Type B pancreatic cell (in vitro differentiated cells): Measurements from ENCODE around the gene ZNF609. TPM values are rescaled to one million over a fixed set of nuclear protein-coding genes. Genes with fewer than 3 reads are reported as not detected.

Experiments used
- DNase-seq: peaks from one replicate; pipeline ENCODE4 v3.0.0; 2021; ENCODE audit warnings: mixed read lengths; ENCODE audit not compliant: unreplicated experiment; ENCODE audit errors: extremely low spot score
- H3K27ac Mint-ChIP-seq: 2 replicates; pipeline ENCODE4 v1.8.0; 2021; ENCODE audit warnings: mild to moderate bottlenecking, mixed read lengths
- H3K27me3 Mint-ChIP-seq: 2 replicates; pipeline ENCODE4 v1.8.0; 2021; ENCODE audit warnings: mixed read lengths
- H3K36me3 Mint-ChIP-seq: 2 replicates; pipeline ENCODE4 v1.8.0; 2021; ENCODE audit warnings: mixed read lengths
- H3K4me1 Mint-ChIP-seq: one replicate; pipeline ENCODE4 v1.8.0; 2021; ENCODE audit warnings: mixed read lengths; ENCODE audit not compliant: unreplicated experiment
- H3K4me3 Mint-ChIP-seq: 2 replicates; pipeline ENCODE4 v1.8.0; 2021; ENCODE audit warnings: mild to moderate bottlenecking, mixed read lengths
- H3K9me3 Mint-ChIP-seq: 2 replicates; pipeline ENCODE4 v1.8.0; 2021; ENCODE audit warnings: mixed read lengths
- total RNA-seq: library from RNA; stranded (reverse); gene quantifications from 2 replicates; pipeline ENCODE4 v1.2.1, GENCODE V29; 2021; ENCODE audit warnings: low replicate concordance
- TF ChIP-seq, protein P1 (sequence below): fragments of 200-600 bp; sonication (generic); conservative IDR thresholded peaks from 2 replicates; pipeline ENCODE4 v1.5.0; 2021; ENCODE audit warnings: antibody characterized with exemption, mild to moderate bottlenecking

ZNF609 gene
- total RNA-seq, 1 donor from 2014 or later, result 53.1 TPM

DNA sequence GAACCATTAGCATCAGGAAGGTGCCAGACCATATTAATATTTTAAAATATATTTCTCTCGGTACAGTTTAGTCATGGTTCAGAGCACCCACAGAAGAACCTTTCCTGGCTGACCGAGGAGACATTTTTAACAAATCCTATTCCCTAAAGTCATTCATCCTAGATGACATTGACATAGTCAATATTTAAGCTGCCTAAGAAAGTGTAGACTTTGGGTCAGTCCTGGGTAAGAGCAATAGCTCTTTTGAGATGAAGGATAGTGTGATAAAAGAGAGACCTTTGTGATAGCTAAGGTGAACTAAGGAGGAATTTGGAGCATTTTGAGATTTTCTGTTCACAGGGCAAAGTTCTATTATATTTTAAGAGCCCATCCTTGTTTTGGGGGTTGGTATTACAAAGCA lies 47.5 kb downstream of the ZNF609 start:
- peak overlapping the region; percentile 85 for H3K27ac Mint-ChIP-seq
- TF ChIP-seq, protein P1, sequence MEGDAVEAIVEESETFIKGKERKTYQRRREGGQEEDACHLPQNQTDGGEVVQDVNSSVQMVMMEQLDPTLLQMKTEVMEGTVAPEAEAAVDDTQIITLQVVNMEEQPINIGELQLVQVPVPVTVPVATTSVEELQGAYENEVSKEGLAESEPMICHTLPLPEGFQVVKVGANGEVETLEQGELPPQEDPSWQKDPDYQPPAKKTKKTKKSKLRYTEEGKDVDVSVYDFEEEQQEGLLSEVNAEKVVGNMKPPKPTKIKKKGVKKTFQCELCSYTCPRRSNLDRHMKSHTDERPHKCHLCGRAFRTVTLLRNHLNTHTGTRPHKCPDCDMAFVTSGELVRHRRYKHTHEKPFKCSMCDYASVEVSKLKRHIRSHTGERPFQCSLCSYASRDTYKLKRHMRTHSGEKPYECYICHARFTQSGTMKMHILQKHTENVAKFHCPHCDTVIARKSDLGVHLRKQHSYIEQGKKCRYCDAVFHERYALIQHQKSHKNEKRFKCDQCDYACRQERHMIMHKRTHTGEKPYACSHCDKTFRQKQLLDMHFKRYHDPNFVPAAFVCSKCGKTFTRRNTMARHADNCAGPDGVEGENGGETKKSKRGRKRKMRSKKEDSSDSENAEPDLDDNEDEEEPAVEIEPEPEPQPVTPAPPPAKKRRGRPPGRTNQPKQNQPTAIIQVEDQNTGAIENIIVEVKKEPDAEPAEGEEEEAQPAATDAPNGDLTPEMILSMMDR, result no peak
- no peak for DNase-seq
- no peaks in the 10 kb centered on the region for H3K9me3 Mint-ChIP-seq
- peaks cover 6% of the 10 kb centered on the region for H3K36me3 Mint-ChIP-seq
- peaks cover 43% of the 10 kb centered on the region for H3K4me1 Mint-ChIP-seq
- no peaks in the 10 kb centered on the region for H3K27me3 Mint-ChIP-seq
- H3K4me3 Mint-ChIP-seq, result no peak overlapping the region

DNA sequence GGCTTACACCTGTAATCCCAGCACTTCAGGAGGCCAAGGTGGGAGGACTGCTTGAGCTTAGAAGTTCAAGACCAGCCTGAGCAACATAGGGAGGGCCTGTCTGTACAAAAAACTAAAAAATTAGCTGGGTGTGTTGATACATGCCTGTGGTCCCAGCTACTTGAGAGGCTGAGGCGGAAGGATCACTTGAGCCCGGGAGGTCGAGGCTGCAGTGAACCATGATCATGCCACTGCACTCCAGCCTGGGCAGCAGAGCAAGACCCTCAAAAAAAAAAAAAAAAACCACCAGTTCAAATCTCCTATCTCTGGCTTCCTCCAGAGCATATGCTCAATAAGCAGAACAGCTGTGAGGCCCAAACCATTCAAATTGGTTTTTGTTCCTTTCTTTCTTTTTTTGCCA lies 53.4 kb downstream of the ZNF609 start:
- no peaks in the 10 kb centered on the region for H3K9me3 Mint-ChIP-seq
- H3K27me3 Mint-ChIP-seq, result no peaks in the 10 kb centered on the region
- TF ChIP-seq, protein P1, result no peak
- peaks cover 24% of the 10 kb centered on the region for H3K36me3 Mint-ChIP-seq
- no peak for DNase-seq
- no peak overlapping the region for H3K4me3 Mint-ChIP-seq
- H3K27ac Mint-ChIP-seq, result peak overlapping the region; percentile 48
- H3K4me1 Mint-ChIP-seq, result peaks cover 34% of the 10 kb centered on the region

DNA sequence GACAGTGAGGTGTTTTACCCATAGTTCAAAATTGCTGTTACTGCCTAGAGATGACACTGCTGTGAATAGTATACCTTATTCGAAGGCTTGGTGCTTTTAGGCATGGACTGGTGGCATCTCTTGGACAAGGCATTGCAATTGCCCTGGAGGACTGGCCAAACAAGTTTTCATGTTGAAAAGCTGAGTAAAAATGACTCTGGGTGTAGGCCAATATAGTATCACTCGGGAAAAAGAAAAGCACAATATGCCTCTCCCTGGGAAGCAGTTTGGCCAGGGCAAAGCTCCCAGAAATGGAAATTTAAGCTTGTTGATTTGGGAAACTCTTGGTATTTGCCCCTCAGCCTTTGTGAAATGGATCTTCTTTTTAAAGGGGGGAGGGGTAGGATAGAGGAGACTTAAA lies 54.8 kb downstream of the ZNF609 start:
- H3K27me3 Mint-ChIP-seq, result no peaks in the 10 kb centered on the region
- H3K4me1 Mint-ChIP-seq, result peaks cover 31% of the 10 kb centered on the region
- peak overlapping the region; percentile 52 for H3K4me3 Mint-ChIP-seq
- TF ChIP-seq, protein P1, result no peak
- peaks cover 20% of the 10 kb centered on the region for H3K36me3 Mint-ChIP-seq
- H3K27ac Mint-ChIP-seq, result peak overlapping the region; percentile 94
- no peaks in the 10 kb centered on the region for H3K9me3 Mint-ChIP-seq
- no peak for DNase-seq

DNA sequence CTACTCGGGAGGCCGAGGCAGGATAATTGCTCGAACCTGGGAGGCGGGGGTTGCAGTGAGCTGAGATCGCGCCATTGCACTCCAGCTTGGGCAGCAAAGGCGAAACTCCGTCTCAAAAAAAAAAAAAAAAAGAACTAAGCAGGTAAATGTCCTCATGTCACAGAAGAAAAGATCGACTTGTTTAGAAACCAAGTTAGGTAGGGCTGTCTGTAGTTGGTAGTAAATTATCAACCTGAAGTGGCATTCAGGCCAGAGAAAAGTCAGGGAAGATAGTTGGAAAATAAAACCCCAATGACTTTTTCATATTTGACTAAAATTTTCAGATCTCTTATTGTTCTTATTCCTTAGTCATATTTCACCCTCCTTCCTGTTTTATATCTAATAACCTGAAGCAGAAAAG lies 55.4 kb downstream of the ZNF609 start:
- TF ChIP-seq, protein P1, result no peak
- H3K27me3 Mint-ChIP-seq, result no peaks in the 10 kb centered on the region
- H3K36me3 Mint-ChIP-seq, result peaks cover 20% of the 10 kb centered on the region
- H3K9me3 Mint-ChIP-seq, result no peaks in the 10 kb centered on the region
- H3K27ac Mint-ChIP-seq, result peak overlapping the region; percentile 94
- H3K4me1 Mint-ChIP-seq, result peaks cover 32% of the 10 kb centered on the region
- H3K4me3 Mint-ChIP-seq, result peak overlapping the region; percentile 15
- DNase-seq, result no peak

DNA sequence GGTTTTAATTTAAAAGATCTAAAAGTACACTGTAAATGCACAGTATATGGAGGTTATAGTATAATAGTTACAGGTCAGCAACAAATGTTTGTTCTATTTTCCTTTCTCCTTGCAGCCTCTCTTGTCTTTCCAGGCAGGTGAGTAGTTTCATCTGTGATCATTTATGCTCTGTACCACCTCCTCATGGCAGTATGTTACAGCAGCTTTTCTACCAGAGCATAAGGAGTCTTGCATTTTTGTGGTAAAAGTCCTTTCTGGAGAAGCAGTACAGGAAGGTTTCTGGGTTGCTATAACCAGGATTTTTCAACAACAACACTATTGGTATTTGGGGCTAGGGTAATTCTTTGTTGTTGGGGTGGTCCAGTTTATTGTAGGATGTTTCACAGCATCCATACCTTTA lies 59.5 kb downstream of the ZNF609 start:
- TF ChIP-seq, protein P1, result no peak
- no peaks in the 10 kb centered on the region for H3K27me3 Mint-ChIP-seq
- peak overlapping the region; percentile 15 for H3K27ac Mint-ChIP-seq
- no peak for DNase-seq
- H3K9me3 Mint-ChIP-seq, result no peaks in the 10 kb centered on the region
- H3K36me3 Mint-ChIP-seq, result peaks cover 8% of the 10 kb centered on the region
- H3K4me1 Mint-ChIP-seq, result peaks cover 46% of the 10 kb centered on the region
- no peak overlapping the region for H3K4me3 Mint-ChIP-seq

DNA sequence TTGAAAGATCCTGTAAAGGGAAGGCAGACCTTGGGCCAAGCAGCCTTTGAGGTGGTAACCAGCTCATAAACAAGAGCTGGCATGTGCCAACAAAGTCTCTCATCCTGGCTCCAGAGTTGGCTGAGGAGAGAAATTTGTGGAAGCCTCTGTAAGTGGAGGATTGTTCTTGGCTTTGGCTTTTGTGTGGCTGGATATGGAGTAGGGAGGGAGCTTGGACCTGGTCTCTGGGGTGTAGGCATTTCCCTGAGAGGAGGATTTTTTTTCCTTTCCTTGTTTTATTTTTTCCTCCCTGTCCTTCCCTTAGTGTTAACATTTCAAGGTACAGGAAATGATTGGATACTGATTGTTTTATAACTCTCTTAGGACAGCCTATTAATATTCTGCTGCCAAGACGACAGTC lies 60.8 kb downstream of the ZNF609 start:
- peaks cover 48% of the 10 kb centered on the region for H3K4me1 Mint-ChIP-seq
- no peaks in the 10 kb centered on the region for H3K9me3 Mint-ChIP-seq
- H3K4me3 Mint-ChIP-seq, result peak overlapping the region; percentile 50
- no peaks in the 10 kb centered on the region for H3K27me3 Mint-ChIP-seq
- H3K27ac Mint-ChIP-seq, result peak overlapping the region; percentile 82
- DNase-seq, result no peak
- peaks cover 10% of the 10 kb centered on the region for H3K36me3 Mint-ChIP-seq
- TF ChIP-seq, protein P1, result no peak
